CD4-positive, alpha-beta T cell treated with Interleukin-10 for 1 hour (primary cell): ENCODE results near the gene ACTR6.

Source experiments
- DNase-seq: peaks from one replicate; pipeline ENCODE4 v3.0.0-alpha.2; 2020

The ACTR6 gene

DNA sequence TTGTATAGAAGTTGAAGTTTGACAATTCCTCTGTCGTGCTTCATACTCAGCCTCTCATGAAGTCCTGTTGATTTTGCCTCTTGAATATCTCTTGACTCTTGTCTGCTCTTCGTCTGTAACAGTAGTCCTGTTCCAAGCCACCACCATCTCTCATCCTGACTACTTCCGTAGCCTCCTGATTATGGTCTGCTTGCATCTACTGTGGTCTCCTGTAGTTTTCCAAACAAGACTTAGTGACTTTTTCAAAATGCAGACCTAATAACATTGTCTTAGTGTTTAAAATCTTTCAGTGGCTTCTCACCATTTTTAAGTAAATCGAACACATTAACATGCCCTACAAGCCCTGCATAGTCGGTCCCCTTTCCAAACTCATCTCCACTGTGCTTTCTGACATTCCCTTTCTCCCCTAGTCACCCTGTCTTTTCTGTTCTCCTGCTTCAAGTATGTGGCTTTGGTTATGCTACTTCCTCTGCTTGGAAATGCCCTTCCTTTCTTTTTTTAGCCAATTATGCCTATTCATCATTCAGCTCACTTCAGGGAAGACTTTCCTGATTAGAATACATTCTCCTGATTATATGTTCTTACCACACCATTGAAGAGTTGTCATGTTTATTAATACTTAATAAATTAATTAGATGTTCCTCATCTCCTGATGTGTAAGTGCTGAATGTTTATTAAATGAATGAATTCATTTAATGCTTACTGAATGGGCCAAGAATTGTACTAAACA is 68.4 kb downstream of the ACTR6 start:
- no peak for DNase-seq

GRCh38 chr12:100273782-100274181 is 73.2 kb downstream of the ACTR6 start:
- DNase-seq = no peak
